ENCODE data around the gene PERP.
"Not testable (repeated sequence)": the region's sequence is repeated elsewhere in the genome, so short reads cannot be mapped to it uniquely, and the experiment has no call there.

Gene PERP

GRCh38 chr6:138107078-138107751 is at the start of gene PERP:
TSS of gene PERP (minus strand) at chr6:138107419. CDS start at chr6:138107340, 79 bp downstream.
- DNase-seq = peak in 1 of 2 experiments; percentile 16

GRCh38 chr6:138155443-138155842 is 48.2 kb upstream of the PERP start:
- no peak for DNase-seq

GRCh38 chr6:138146544-138146943 is 39.3 kb upstream of the PERP start:
- no peak for DNase-seq

- no peak for DNase-seq
These were observed 38.2 kb upstream of the PERP start for GRCh38 chr6:138145402-138145801.

- no peak for DNase-seq
These were observed 35.6 kb upstream of the PERP start for GRCh38 chr6:138142806-138143205.

- DNase-seq = no peak
These were observed 22.0 kb upstream of the PERP start for GRCh38 chr6:138129190-138129589.

- no peak for DNase-seq
These were observed 20.9 kb upstream of the PERP start for GRCh38 chr6:138128096-138128495.

- DNase-seq = no peak
These were observed 16.9 kb upstream of the PERP start for GRCh38 chr6:138124096-138124495.

- DNase-seq = no peak
These were observed 12.8 kb upstream of the PERP start for GRCh38 chr6:138119976-138120375.

GRCh38 chr6:138119229-138119628 is 12.0 kb upstream of the PERP start:
- not testable (repeated sequence) for DNase-seq

- no peak for DNase-seq
These were observed 10.2 kb upstream of the PERP start for GRCh38 chr6:138117376-138117914.

GRCh38 chr6:138116661-138116999 is 9.4 kb upstream of the PERP start:
- no peak for DNase-seq

- DNase-seq = peak; percentile 55 to 74
These were observed 8.8 kb upstream of the PERP start for GRCh38 chr6:138115877-138116660.

GRCh38 chr6:138115201-138115600 is 8.0 kb upstream of the PERP start:
- DNase-seq = no peak

GRCh38 chr6:138113588-138114210 is 6.5 kb upstream of the PERP start:
- DNase-seq = no peak

- DNase-seq = no peak
These were observed 3.0 kb upstream of the PERP start for GRCh38 chr6:138110229-138110628.

GRCh38 chr6:138109042-138109997 is 2.1 kb upstream of the PERP start:
- DNase-seq = peak; percentile 41 to 76

GRCh38 chr6:138107752-138108592 is 753 bp upstream of the PERP start:
- no peak for DNase-seq

GRCh38 chr6:138106665-138107077 is 548 bp downstream of the PERP start:
- DNase-seq = no peak

- DNase-seq = no peak
These were observed 1.1 kb downstream of the PERP start for GRCh38 chr6:138105880-138106664.

- DNase-seq = no peak
These were observed 1.8 kb downstream of the PERP start for GRCh38 chr6:138105446-138105845.

Measured in NCI-H446 (cell line).